NCI-H524 treated with DMSO at 0.1 percent for 48 hours (cell line): ENCODE data around the gene FAM3B.

ENCODE experiments used
- DNase-seq: peaks from one replicate; lab custom pipeline; 2025; lab: John Stamatoyannopoulos, UW

FAM3B gene

DNA sequence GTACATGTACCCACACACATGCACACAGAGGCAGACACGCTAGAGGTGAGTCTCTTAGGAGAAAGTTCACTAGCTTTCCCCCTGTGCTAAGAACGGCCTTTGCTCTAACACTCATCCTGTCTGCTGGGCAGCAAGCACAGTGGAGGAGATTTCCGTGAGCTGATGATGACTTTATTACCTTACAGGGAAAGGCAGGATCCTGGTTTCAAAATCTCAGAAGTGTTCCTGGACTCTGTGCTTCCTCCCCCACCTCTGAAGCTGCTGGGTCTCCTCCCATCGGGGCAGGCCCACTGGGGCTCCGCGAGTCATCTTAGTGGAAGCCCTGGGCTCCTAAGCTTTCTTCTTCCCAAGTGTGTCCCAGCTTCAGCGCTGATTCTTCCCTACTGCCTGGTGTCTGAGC is 2.7 kb downstream of the FAM3B start:
- no peak for DNase-seq

DNA sequence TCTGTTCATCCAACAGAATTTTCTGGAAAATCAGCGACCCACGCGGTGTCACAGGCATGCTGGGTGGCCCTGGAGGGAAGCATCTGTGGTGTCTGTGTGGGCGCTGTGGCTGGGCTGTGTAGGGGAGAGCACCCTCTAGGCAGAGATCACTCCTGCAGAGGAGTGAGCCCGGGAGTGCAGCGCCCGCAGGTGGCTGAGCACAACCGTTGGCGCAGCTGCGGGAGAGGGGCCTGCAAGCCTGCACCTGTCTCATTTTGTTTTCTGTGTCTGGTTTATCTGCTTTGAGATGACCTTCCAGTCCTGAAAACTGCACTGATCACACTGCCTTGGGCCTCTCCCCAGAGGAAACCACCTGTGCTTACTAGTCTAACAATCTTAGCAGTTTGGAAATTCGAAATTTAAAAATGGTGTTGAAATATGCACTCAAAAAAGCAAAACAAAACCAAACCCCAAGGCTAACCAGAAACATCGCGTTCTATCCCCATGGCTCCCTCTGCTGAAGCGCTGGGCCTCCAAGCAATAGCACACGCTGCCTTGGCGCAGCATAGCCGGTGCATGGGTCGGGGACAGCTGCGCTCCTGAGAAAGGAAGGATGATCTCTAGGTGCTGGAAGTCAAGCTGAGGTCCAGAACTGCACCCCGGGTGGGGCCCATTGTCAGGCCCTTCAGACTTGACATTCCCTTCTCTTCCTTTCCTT is 4.8 kb downstream of the FAM3B start:
- no peak for DNase-seq

DNA sequence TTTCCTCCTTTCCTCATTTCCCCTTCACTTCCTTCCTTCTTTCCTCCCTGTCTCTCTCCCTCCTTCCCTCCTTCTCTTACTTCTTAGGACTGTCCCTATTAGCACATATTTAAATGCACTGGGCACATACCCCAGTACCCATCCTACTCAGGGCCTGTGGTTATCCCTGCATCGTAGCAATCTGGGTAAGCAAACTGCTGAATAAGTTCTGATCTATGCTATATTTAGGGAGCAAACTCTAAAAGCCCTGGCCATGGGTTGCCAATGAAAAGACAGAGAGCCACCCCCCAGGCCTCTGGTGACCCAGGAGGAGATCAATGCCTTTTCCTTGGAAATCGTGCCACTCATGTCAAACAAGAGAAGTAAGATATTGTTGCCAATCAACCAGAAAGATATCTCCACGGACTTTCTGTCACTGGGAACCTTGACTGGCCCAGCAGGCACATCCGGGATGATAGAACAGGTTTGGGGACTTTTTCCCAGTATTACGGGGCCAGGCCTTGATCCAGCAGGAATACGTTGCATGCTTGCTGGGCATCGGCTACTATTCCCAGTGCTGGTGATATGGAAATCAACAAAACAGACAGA is 5.4 kb downstream of the FAM3B start:
- DNase-seq: no peak

DNA sequence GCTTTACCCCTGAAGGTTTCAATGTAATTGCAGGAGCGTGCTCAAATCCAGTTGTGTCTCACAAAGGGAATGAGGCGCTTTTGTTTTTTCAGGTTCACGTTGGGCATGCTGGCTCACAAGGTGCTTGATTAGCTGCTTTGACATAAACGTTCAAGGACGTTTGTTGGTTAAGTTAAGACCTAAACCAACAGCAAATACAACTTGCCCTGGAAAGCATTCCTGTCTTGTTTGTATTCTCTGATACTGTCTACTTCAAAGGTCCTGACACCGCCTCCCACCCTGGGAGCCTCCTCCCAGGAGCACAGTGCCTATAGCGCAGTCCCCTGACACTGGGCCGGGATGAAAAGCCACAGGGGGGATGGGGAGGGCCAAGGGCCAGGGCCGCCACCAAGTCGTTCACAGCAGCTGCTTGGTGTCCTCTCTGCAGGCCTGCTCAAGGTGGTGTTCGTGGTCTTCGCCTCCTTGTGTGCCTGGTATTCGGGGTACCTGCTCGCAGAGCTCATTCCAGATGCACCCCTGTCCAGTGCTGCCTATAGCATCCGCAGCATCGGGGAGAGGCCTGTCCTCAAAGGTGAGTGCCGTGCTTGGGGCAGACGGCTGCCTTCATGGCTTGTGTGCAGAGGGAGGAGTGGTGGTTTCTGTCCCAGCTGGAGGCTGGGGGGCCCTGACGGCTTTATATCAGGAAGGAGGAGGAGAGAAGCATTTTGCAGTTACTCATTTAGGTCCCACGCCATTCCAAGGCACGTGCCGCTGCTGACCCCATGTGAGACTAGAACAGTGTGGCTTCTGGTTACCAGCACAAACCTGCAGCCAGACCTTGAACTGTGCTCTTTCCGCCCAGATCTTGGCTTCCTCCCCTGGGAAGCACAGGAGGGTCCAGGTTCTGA is 6.1 kb downstream of the FAM3B start:
- DNase-seq: no peak

DNA sequence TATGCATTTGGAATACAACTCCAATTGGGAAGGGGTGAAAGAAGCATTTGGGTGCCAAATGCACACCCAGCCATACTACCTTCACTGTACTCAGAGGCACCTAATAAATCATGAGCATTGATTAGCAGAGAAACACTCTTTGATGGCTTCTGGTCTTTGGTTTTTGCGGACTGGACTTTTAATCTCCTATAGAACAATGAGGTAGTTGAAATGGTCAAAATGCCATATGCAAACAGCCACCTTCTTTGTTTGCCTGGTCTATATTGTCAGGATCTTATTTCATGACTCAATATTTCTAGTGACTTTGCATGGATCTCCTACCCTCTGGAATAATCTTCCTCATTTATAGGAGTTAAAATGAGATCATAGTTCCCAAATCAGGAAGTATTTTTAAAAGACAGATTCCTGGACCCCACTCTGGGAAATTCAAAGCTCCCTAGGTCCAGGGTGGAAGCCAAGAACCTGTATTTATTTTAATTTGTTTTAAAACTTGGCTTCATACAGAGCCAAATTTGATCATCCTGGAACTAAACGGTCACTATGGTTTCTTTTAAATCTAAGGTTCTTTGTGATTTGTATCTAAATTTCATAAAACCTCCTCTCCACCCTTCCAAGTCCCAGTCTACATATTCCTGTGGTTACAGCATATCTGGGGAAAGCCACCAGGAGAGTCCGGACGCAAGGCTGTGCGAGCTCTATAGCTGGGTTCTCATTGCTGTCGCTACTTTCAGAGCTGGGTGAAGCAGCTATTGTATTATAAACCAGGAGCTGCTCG is 8.7 kb downstream of the FAM3B start:
- no peak for DNase-seq

DNA sequence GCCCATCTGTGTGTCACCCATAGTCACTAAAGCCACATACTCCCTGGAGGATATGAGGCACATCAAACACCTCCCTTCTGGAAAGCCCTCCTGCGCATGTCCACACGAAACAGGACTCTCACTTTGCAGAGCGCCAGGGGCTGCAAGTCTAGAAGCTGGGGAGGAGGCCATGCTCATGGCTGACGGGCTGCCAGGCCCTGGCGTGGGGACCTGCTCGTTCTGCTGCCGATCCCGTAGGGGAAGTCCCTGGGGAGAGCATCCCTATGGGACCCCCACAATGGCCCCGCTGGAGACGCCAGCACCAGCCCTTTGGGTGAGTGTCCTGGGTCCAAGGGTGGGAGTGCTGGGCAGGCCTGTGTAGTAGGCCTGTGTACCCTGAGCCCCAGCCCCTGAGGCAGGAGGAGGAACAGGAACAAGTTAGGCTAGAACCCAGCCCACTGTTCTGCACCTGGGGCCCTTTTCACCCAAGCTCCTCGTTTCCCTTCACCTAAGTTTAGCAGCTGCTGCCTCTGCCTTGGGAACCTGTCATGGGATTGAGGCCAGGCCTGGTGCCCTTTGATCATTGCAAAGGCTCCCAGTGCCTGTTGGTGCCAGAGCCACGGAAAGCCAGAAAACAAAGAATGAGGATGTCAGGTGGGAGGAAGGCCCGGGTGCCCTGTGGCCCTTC is 9.9 kb downstream of the FAM3B start:
- DNase-seq: no peak

DNA sequence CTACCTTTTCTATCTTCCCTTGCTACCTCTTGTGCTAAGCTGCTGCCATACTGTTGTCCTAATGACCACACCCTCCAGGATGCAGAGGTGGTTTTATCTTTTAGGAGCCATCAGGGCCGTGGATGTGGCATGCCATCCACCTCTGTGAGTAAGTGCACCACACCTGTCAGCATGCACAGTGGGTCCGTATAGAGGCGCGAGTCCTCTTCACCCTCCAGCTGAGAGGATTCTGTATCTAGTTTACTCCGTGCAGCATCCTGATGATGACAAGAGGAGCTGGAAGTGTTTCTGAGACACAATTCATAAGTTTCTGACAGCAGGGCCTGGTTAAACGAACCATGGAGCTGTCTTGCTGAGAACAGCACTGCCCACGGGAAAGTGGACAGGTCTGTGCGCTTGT is 11.2 kb downstream of the FAM3B start:
- DNase-seq: no peak

DNA sequence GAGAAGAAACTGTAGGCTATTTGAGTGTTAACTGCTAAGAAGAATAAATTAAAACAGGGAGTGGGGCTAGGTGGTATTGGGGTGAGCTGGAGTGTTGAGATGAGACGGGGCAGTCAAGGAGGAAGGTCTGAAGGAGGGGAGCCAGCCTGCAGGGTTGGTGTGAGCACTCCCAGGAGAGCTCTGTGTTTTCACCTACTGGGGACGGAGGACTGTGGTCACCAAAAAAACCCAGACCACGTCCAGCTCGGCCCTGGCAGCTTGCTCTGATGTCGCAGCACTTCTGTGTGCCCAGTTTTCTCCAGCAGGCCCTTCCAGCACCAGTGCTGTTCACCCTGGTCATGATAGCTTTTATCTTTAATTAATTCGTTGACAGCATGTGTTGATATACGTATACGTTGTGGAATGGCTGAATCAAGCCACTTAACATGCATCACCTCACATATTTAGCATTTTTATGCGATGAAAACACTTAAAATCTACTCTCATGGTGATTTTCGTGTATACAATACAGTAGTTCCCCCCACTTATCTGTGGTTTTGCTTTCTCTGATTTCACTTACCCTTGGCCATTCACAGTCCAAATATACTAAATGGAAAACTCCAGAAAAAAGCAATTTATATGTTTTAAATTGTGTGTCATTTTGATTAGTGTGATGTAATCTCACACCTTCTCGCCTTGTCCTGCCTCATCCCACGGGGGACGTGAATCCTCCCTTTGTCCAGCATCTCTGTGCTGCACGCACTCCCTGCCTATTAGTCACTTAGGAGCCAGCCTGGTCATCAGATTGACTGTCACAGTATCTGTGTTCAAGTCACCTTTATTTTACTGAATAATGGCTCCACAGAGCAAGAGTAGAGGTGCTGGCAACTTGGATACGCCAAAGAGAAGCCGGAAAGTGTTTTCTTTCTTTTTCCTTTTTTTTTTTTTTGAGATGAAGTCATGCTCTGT is 12.3 kb downstream of the FAM3B start:
- DNase-seq: no peak

DNA sequence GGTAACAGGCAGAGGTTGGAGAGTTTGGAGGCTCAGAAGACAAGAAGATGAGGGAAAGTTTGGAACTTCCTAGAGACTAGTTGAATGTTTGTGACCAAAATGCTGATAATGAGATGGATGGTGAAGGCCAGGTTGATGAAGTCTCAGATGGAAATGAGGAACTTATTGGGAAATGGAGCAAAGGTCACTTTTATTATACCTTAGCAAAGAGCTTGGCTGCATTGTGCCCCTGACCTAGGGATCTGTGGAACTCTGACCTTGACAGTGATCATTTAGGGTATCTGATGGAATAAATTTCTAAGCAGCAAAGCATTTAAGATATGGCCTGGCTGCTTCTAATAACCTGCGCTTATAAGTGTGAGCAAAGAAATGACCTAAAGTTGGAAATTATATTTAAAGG is 17.2 kb downstream of the FAM3B start:
- DNase-seq: no peak

DNA sequence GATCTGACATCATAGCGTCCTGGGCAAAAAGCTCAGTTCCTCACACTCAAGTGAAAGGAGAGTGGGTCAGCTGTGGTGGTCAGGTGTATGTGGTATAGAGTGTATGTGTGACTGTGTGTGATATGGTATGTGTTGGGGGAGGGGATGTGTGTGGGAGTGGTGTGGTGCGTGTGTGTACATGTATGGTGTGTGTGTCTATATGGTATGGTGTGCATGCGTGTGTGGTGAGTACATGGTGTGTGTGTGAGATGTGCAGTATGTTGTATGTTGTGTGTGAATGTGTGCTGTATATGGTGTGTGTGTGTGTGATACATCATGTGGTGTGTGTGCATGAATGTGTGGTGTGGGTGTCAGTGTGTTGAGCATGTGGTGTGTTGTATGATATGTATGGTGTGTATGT is 20.9 kb downstream of the FAM3B start:
- no peak for DNase-seq

DNA sequence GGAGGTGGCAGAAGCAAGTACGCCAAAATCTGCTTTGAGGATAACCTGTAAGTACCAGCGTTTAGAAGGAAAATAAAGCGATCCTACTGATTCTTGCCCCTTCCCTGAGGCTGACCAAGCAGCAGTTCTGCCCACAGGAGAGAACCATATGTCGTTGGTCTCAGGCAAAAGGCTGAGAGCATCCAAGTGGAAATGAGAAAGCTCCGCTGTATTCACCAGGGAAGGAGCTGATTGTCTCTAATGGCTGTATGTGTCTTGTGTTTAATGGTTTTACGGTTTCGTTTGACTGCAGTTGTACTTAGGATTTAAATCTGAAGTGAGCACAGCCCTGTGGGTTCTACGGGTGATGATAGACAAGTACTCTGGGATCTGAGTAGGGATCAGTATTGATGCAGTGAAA is 21.9 kb downstream of the FAM3B start:
- no peak for DNase-seq

DNA sequence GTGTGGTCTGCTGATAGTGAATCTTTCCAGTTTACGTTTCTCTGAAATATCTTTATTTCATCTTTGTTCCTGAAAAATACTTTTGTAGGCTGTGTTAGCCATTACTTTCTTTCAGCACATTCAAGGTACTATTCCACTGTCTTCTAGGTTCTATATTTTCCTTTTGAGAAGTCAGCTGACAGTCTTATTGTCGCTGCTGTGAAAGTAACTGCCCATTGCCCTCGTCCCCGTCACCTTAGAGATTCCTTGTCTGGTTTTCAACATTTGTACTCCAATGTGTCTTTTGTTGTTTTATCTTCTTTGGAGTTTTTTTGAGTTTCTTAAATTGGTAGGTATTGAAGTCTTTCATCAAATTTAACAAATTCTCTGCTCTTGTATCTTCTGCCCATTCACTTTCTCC is 25.4 kb downstream of the FAM3B start:
- no peak for DNase-seq

DNA sequence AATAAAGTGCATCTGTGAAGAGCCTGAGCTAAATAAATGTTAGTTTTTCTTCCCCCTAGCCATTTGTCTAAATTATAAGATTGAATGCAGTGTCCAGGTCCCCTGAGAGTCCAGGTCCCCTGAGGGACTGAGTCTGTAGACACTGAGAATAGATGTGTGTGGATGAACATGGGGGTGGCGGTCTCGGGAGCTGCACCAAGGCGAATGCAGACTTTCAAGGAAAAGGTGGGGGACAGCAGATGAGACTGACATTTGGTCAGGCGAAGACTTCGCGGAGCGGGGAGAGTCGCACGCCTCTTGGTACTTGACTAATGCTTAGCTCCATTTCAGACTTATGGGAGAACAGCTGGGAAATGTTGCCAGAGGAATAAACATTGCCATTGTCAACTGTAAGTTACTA is 27.5 kb downstream of the FAM3B start:
- DNase-seq: no peak

DNA sequence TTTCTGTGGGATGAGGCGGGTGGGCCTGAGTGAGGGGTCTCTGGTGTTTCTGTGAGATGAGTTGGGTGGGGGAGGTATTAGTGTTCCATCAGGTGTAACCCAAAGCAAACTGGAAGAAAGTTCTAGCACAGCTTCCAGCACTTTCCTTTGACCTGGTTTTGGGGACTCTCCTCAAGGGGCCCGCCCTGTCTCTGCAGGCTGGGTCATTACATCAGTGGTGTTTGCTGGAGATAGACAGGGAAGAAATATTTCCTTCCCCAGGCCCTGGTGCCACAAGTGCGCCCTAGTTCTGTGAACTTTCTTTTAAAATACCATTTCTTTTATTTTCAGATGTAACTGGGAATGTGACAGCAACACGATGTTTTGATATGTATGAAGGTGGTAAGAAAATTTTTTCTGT is 28.8 kb downstream of the FAM3B start:
- no peak for DNase-seq

DNA sequence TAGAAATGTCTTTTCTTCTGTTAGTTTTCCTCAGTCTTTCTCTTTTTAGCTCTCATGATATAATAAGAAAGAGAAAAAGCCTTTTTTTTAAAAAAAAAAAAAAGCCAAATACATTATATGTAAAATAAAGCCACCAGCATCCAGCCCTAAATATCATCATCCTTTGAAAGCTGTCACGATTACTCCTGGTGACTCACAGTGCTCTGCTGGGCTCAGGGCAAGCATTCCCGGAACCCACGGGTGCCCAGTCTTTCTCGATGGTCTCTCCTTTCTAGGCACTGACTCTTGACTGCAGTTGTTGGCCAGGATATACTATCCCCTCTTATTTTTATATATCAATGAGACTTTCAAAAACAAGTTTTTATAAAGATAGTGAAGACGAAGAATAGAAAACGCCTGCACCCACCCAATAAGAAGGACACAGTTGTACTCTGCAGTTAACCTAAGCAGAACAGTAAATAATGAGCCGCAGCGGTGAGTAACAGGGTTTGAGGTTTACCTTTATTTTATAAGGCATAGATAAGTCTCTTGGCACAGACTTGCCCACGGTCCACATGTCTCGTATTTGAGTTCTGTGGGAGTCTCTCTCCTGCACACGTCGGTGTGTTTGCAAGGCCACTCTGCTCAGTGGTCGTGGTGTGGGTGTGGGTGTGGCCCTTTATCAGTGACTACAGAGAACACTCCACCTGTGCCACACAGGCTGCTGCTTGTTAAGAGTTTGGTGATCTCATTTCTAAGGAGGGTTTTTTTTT is 29.5 kb downstream of the FAM3B start:
- no peak for DNase-seq

DNA sequence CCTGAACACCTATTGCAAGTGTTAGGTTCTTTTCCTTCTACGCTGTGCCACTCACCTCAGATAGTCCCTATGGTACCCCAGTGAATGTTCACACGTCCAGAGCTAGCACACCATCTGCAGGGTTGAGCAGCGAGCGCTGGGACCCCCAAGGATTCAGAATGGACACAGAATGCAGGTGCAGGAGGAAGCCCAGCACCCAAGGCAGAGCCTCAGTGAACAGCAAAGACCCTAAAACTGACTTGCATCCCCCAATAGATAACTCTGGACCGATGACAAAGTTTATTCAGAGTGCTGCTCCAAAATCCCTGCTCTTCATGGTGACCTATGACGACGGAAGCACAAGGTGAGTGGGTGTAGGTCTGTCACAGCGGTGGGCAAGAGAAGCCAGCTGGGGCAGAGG is 30.2 kb downstream of the FAM3B start:
- DNase-seq: no peak

DNA sequence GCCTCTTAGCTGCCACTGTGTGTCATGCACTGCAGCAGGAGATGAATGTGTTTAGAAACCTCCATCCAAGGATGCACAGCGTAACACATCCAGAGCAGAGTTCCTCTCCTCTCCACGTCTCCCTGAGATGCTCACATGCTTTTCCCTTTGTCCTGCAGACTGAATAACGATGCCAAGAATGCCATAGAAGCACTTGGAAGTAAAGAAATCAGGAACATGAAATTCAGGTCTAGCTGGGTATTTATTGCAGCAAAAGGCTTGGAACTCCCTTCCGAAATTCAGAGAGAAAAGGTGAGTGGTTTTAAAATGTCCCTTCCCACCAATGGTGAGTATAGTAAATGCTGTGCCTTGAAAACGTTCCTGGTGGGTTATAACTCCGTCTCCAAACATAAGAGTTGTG is 31.8 kb downstream of the FAM3B start:
- no peak for DNase-seq

DNA sequence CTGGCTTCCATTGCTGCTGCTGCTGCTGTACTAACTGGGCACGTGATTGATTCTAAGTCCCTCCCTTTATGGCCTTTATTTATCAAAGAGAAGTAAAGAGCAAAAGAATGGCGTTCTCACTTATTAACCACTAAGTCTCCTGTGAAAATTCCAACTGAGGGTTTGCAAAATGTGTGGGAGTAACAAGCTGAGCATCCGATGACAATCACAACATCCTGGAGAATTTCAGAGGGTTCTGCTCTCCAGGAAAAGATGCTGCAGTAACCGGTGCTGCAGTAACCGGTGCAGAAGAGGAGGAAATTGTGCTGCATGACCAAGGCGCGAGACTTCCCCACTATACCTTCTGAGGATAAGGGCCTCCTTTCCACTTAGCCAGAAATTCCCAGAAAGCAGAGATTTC is 32.5 kb downstream of the FAM3B start:
- no peak for DNase-seq

DNA sequence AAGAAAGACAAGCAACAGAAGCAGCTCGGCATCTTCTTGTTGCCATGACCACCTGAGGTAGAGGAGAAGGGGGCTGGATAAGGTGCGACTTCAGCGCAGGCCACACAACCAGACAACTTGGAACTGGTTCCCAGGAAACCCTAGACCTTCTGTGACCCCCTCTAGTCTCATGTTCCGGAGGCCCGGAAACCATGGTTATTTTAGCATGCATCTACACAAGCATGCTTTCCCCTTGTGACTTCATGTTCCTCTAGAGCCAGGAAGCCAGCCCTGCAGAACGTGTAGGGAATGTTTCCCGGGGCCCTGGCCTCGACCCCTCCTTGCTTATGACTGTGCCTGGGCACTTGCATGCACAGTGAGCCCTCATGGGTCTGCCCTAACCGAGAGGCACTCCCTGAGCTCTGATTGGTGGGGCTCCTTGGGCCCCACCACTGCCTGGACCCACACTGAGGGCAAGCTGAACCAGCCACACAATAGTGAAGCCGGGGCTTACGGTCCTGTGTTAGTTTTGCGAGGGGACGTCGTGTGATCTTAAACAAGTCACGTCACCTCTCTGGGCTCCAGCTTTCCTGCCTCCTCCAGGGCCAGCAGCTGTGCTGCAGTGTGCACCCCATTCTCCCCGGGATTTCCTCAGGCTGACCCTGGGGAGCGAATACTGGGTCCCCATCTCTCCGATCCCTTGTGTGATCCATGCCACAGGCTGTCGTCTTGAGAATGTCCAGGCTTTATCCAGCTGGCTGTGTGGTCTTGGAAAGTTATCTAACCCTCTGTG is 33.2 kb downstream of the FAM3B start:
- no peak for DNase-seq
